Activated T-cell treated with anti-CD3 and anti-CD28 coated beads for 1 hour (primary cell): ENCODE data around the gene TRIM44.
"Not testable (repeated sequence)": the region's sequence is repeated elsewhere in the genome, so short reads cannot be mapped to it uniquely, and the experiment has no call there.

Experiments used
- DNase-seq: peaks from one replicate; pipeline ENCODE4 v3.0.0-alpha.2; 2020; ENCODE audit warnings: low read depth

Gene TRIM44

GRCh38 chr11:35753573-35753972, 91.0 kb downstream of the TRIM44 start:
- not testable (repeated sequence) for DNase-seq

DNA sequence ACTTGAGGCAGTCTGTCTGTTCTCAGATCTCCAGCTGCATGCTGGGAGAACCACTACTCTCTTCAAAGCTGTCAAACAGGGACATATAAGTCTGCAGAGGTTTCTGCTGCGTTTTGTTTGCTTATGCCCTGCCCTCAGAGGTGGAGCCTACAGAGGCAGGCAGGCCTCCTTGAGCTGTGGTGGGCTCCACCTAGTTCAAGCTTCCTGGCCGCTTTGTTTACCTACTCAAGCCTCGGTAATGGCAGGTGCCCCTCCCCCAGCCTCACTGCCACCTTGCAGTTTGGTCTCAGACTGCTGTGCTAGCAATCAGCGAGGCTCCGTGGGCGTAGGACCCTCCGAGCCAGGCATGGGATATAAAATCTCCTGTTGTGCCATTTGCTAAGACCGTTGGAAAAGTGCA, 97.4 kb downstream of the TRIM44 start:
- not testable (repeated sequence) for DNase-seq

DNA sequence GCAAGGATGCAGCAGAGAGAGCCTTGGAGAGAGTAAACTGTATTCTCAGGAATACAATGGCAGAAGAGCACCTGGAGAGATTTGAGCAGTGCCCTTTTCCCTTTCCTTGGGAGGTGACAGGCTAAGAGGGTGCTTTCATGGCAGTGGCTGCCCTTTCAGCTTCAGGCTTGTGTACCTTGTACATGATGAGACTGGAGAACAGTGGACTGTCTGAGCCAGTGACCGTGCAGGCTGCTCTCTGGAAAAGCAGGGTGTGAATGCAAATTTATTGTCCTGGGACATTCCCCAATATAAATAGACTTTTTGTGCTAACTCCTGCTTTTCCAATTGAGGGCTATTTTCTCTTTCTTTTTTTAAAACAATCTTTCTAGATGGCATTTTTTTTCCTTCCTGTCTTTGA, 99.3 kb downstream of the TRIM44 start:
- no peak for DNase-seq

DNA sequence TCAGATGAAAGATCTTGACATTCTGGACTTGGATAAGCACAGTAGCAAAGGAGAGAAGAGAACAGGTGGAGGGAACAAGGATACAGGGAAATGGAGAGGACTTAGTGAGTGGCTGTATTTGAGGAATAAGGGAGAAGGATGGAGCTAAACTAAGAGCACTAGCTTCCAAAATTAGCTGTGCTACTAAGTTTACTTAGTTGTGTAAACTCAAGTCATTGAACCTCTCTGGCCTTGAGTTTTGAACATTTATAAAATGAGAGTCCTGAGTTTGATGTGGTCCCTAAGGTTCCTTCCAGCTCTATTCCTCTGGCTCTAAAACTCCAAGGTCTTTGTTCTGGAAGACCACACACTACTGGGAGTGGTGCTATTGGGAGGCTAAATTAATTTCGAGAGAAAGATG, 100.7 kb downstream of the TRIM44 start:
- DNase-seq = no peak

- no peak for DNase-seq
Observed at GRCh38 chr11:35763765-35764164, 101.2 kb downstream of the TRIM44 start.

- DNase-seq = no peak
Observed at GRCh38 chr11:35764417-35764816, 101.8 kb downstream of the TRIM44 start.

DNA sequence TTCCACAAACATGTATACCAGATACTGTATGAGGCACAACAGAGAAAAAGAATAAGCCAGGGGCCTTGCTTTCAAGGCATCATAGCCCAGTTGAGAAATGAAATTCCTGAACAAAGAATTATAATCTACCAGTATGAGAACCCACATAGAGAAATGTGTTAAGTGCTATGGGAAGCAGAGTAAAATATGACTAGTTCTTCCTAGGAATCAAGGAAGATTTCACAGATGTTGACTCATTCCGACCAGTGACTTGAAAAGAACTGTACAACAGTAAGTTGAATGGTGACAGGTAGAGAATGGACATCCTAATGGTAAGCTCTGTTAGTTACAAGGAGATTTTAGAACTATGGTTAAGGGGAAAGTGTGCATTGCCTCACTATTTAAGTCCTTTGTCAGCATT, 102.6 kb downstream of the TRIM44 start:
- DNase-seq = no peak

- DNase-seq = no peak
Observed at GRCh38 chr11:35766651-35767050, 104.1 kb downstream of the TRIM44 start.

GRCh38 chr11:35770425-35770824, 107.8 kb downstream of the TRIM44 start:
- DNase-seq = not testable (repeated sequence)

DNA sequence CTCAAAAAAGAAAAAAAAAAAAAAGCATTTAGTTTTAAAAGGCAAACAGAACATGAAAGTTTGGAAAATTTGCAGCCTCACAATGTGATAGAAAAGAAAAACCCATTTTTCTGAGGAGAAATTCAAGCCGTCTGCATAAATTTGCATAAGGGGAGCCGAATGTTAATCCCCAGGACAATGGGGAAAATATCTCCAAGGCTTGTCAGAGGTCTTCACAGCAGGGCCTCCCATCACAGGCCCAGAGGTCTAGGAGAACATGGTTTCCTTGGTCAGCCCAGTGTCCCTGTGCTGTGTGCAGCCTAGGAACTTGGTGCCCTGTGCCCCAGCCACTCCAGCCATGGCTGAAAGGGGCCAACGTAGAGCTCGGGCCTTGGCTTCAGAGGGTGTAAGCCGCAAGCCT, 109.1 kb downstream of the TRIM44 start:
- DNase-seq = no peak

DNA sequence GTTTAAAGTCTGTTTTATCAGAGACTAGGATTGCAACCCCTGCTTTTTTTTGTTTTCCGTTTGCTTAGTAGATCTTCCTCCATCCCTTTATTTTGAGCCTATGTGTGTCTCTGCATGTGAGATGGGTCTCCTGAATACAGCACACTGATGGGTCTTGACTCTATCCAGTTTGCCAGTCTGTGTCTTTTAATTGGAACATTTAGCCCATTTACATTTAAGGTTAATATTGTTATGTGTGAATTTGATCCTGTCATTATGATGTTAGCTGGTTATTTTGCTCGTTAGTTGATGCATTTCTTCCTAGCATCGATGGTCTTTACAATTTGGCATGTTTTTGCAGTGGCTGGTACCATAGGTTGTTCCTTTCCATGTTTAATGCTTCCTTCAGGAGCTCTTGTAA, 114.7 kb downstream of the TRIM44 start:
- DNase-seq = not testable (repeated sequence)

DNA sequence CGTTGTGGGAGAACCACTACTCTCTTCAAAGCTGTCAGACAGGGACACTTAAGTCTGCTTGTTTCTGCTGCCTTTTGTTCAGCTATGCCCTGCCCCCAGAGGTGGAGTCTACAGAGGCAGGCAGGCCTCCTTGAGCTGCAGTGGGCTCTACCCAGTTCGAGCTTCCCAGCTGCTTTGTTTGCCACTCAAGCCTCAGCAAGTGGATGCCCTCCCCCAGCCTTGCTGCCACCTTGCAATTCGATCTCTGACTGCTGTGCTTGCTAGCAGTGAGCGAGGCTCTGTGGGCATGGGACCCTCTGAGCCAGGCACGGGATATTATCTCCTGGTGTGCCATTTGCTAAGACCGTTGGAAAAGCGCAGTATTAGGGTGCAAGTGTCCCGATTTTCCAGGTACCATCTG, 116.4 kb downstream of the TRIM44 start:
- DNase-seq = not testable (repeated sequence)

DNA sequence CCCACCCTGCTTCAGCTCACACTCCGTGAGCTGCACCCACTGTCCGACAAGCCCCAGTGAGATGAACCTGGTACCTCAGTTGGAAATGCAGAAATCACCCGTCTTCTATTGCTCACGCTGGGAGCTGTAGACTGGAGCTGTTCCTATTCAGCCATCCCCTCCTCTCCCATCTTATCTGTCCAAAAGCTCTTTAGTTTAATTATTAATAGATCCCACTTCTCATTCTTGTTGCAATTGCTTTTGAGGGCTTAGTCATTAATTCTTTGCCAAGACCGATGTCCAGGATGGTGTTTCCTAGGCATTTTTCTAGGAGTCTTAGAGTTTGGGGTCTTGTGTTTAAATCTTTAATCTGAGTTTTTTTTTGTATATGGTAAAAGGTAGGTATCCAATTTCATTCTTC, 116.8 kb downstream of the TRIM44 start:
- DNase-seq = no peak

DNA sequence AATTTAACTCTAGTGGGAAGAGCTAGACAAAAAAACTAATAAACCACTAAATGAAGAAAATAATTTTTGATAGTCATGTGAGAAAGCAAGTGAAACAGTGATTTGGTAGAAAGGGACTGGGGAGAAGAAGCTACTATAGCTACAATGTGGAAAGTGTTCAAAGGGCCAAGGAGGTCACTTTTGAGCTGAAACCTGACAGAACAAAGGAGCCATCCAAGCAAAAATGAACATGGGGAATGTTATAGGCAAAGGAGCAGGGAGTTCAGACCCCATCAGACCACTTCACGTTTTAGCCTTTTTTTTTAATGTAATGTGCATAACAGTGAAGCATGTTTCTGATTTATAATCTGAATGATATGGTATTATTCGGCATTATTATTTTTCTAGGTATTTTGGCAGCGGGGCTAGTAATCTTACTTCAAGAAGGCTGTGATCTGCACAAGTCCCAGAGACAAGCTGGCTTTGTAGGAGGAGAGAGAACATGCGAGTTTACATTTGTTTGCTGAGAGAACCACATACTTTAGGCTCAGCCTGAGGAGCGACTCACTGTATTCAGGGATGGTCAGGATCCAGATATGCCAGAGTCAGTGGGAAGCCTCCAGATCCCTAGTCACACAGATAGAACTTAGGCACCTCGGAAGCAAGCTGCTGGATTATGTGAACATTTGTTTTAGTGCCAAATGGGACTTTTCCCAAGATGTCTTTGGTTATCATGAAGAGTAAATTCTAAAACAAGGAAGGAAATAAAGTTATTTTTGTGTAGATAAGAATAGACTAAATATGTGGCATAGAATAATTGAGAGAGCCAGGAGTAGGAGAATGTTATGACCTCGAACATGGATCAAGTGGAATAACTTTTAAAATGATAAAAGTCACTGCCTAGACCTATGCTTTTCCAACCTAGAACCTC, 118.6 kb downstream of the TRIM44 start:
- no peak for DNase-seq

DNA sequence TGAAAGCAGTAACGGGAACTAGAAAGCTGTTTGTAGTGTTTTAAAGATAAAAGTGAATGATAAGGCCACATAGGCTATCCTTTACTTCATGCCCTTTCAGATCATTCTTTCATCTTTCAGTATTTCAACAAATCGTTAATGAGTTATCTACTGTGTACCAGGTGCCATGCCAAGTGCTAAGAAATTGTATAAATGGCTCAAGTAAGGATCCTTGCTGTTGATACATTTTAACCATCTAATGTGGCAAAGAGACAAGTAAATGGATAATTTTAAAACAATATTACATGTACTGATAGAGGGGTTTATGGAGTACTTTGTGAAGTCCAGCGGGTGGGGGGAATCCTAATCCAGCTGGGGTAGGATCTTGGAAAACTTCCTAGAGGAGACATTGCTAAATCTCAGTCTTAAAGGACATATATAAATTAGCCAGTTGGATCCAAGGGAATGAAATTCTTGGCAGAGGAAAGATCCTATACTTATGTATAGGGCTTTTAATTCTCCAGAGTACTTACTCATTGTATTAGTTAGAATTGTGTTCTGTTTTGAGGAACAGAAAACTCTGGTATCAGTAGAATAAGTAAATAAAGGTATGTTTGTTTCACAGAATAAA, 119.4 kb downstream of the TRIM44 start:
- no peak for DNase-seq

DNA sequence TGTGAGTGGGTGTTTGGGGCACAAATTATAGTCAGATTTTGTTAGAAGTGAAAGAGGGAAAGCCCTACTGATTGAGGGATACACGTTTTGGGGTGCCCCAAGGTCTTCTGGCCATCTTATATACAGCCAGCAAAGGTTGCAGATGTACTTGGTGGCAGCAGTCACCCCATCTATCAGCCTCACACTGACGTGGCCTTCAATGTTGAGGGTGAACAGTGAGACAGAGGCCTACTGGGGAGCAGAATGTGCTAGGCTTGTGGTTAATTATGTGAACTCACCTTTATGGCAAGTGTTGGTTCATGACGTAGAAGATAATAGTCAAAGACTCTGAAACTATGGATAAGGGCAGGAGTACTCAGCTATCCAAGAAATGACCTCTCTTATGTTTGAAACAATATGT, 121.2 kb downstream of the TRIM44 start:
- no peak for DNase-seq

GRCh38 chr11:35784699-35785098, 122.1 kb downstream of the TRIM44 start:
- DNase-seq = no peak

DNA sequence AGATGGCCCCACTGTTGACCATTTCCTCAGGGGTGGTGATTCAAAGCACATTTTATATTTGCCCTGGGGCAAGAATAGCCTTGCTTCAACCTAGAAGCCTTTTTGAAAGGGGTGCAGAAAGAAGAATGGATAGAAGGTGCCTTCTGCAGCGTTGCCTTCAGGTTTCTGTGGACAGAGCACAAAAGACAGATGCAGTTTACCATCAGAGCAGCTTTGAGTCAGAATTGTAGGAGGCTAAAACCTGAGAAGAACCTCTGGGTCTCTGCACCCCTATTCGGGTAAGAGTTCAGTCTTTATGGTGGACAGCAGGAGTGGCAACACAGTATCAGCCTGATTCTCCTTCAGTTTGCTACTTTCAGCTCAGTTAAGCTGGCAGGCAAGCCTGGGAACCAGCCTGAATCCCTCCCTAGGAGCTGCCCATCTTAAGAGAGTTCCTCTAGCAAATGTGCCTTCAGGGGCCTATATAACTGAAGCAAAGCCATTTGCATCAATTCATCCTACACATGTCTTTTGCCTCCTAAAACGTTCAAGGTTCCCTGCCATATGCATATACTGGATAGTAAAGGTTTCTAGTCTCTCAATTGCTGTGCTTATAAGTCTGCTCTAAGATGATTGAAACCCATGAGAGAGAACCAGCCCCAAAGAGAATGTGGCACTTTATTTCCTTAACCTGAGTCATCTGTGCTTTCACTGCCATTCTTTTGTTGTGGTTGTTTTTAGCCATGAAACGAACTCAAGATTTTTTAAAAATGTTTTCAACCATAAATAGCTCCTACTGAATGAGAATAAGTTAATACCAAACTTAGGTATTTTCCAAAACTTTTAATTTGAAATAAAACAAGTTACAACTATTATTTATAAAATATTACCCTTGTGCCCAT, 123.0 kb downstream of the TRIM44 start:
- DNase-seq = no peak

- DNase-seq = no peak
Observed at GRCh38 chr11:35786188-35786587, 123.6 kb downstream of the TRIM44 start.

DNA sequence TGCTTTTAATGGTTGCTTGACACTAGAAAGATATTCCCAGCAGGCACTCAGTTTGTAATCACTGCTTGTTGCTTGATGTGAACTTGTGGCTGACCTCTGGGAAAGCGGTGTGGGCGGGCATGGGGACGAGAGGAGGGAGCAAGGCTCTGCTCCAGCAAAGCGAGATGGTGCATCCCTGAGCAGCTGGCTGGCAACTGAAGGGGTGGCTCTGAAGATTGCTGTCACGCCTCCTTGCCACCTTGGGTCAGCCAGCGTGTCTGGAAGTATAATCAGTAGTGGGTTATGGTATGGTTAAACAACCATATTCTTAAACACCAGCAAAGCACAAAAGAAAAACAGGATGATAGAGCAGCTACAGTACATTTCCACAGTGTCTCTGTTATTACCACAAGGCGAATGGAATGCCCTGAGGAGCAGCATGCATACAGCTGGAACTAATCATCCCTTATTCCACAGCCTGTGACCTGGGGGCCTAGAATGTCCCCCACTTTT, 124.5 kb downstream of the TRIM44 start:
- DNase-seq = no peak

GRCh38 chr11:35787626-35788025, 125.1 kb downstream of the TRIM44 start:
- no peak for DNase-seq
